NCI-H2227 treated with DMSO at 0.1 percent for 48 hours (cell line): ENCODE results near the gene PTGES.

Source experiments
- DNase-seq: peaks from one replicate; lab custom pipeline; 2025; lab: John Stamatoyannopoulos, UW

PTGES gene

DNA sequence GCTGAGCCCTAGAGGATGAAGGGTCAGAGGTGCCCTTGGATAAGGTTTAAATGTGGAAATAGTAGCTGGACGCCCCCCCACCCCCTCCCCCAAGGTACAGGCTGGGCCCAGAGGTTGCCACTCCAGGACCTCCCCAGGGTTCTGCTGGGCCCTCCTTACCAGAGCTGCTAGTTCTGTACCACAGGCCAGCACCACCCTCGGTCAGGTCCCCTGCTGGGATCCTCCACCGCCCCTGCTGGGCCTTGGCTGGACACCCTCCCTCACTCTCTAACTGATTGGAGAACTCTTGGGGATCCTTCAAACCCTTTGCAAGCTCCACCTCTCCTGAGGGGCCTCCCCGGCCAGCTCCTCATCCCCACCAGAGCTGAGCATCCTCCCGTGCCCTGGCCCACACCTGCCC, 34.9 kb downstream of the PTGES start:
- DNase-seq: no peak

DNA sequence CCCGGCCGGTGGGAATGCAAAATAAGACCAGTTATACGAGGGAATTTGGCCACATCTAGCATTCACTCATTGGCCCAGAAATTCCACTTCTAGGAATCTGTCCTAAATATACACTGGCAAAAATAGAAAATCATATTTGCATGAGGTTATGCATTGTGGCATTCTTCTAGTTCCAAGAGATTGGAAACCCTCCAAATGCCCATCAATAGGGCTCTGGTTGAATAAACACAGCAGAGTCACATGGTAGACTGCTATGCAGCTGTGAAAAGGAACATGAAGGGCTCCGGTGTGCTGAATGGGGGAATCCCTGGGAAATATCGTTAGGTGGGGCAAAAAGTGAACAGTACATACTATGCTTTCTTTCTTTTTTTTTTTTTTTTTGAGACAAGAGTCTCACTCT, 36.8 kb downstream of the PTGES start:
- no peak for DNase-seq

DNA sequence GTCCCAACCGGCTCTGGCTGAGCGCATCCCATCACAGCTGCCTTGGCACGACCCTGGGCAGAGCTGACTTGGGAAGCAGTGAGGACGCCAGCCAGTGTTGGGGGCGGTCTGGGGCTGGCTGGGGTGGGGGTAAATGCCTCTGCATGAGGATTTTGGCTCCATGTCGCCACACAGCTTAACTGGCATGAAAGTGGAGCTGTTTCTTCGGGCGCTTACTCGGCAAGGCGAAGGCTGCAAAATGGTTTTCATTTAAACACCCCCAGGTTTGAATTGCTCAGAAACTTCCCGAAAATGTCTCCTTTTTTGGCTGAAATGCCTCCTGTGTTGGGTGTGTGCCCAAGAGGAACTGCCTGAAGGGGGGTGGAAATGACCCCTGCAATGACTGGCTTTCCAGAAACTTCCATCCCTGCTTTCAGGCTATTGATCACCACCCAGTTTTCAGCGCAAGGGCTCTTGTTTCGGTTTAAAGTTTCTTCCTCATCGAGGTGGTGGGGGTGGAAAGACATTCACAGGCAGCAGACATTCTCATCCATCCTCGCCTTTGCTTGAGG, 38.3 kb downstream of the PTGES start:
- DNase-seq: no peak

DNA sequence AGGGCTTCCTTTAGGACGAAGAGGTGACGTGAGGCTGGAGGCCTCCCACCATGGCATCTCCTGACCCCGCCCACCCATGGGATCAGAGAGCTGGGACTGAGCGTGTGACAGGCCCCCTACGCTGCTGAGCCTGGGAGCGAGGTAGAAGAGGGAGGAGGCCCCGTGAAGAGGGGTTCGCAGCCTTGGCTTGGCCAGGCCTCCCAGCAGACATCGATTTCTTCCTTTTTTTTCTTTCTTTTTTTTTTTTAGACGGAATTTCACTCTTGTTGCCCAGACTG, 39.5 kb downstream of the PTGES start:
- no peak for DNase-seq

DNA sequence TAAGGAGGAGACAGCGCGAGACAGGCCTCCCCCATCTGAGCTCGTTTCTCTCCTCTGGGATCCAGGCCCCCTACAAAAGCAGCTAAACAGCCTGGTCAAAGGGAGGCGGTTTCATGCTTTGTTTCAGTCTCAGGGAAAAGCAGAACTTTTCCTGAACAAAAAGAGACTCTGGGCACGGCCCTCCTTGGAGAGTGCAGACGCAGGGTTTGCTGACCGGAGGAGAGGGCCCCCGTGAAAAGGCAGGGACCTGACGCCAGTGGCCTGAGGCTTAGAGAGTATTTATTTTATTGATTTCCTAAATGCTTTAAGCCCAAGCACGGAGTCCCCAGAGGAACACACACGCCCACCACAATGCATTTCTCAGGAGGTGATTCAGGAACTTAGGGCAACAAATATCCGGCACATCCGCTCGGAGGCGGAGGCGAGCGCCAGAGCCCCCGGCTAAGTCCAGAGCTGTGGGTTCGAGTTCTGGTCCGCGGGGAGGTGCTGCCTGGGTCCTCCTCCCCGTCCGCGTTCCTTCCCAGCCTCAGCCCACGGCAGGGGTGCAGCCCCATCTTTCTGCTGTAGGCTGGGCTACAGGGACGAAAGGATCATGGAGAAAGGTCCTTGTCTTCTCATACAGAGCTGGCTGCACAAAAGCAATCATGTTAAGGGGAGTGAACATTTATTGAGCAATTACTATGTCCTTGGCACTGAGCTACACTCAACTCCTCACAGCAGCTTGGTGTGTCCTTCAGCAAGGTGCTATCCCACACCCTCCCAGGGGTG, 40.0 kb downstream of the PTGES start:
- DNase-seq: no peak

DNA sequence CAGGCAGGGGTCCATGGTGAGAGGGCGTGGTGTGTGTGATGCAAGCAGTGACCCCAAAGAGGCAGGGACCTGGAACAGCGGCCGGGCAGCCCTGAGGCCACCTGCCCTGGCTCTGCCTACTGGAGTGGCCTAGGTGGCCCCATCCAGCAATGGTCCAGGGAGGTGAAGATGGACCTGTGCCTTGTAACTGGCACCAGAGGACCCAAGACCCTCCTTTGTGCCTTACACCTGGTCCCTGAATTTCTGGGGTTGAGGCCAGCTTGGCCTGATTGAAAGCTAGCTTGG, 42.7 kb downstream of the PTGES start:
- DNase-seq: no peak

DNA sequence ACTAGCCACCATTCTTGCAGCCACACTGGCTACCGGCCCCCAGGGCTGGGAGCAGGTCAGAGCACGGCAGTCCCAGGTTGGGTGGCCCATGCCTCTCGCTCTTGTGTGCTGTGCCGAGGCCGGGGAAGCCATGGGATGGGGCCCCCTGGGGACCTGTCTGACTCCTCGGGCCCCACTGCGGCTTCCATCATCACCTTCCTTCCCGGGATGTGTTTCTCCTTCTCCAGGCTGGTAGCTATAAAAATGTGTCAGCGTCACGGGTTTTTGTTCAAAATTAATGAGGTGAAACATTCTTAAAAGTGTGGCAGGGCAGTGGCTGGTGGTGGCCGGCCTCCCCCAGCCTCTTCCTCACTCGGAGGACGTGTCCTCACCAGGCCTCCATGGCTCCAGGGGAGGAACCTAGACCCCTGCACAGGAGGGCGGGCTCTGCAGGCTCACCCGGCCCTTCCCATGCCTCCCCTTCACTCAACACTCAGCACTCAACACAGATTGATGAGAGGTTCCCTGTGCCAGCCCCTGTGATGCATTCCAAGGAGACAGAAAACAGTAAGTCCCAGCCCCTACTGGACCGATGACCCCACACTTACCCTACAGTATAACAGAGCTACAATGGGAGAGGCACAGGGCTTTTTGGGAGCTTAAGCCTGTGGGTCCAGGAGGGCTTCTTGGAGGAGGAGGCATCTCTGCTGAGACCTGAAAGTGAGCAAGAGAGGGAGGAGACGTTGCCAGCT, 43.2 kb downstream of the PTGES start:
- DNase-seq: no peak

DNA sequence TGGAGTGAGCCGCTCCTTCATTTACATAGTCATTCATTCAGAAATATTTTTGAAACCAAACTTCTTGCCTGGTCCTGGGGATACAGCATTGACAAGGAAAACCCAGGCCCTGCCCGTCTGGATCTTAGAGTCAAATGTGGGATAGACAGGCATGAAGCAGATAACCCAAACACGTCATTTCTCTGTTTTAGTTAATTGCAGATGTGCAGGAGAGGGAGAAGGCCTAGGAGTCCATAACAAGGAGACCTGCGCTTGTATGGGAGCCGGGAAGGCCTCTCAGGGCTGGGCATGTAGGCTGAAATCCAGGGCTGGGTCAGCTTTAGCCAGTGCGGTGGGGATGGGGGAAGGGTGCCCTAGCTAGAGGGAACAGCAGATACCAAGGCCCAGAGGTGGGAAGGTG, 44.0 kb downstream of the PTGES start:
- DNase-seq: no peak

DNA sequence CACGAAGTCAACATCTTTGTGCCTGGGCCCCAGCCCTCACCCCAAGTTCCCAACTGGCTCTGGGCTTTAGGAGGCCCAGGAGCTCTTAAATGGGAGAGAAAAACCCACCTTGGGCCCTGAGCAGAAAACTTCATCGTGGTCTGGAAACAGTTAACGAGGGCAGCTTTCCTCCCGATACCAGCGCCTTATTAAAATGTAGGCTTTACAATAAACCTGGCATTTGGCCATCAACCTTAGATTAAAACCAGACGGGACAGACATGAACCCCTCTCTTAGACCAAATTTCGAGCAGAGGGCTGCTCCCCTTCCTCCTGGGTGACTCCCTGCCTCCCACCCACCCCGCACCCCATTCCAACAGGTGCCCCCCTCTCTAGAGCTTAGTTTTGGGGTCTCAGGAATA, 48.0 kb downstream of the PTGES start:
- DNase-seq: no peak

DNA sequence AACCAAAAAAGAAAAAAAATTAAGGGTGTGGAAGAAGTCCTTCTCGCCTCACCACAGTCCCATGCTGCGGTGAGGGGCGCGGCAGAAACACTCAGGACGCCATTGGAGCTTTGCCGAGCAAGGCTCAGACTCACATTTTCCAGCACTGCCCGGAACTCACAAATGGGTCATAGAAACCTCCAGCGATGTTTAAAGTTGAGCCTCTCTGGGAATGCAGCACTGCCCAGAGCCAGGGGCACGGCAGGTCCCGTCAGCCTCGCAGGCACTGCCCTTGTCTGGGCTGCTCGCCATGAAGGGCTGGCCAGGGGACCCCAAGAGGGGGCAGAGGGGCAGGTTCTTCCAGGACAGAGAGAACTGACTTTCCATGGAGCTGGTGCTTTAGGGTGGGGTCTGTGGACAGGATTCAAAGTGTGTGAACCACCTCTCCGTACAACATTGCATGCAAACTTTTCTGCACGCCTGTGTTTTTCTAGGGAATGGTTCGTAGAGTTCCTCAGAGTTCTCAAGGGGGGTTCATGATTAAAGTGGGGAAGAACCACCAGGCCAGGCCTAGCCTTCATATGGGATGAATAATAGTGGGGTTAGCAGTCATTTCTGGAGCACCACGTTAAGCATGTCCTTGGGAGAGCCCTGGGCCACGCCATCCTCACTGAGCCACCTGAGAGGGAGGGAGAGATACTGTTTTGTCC, 49.0 kb downstream of the PTGES start:
- no peak for DNase-seq

DNA sequence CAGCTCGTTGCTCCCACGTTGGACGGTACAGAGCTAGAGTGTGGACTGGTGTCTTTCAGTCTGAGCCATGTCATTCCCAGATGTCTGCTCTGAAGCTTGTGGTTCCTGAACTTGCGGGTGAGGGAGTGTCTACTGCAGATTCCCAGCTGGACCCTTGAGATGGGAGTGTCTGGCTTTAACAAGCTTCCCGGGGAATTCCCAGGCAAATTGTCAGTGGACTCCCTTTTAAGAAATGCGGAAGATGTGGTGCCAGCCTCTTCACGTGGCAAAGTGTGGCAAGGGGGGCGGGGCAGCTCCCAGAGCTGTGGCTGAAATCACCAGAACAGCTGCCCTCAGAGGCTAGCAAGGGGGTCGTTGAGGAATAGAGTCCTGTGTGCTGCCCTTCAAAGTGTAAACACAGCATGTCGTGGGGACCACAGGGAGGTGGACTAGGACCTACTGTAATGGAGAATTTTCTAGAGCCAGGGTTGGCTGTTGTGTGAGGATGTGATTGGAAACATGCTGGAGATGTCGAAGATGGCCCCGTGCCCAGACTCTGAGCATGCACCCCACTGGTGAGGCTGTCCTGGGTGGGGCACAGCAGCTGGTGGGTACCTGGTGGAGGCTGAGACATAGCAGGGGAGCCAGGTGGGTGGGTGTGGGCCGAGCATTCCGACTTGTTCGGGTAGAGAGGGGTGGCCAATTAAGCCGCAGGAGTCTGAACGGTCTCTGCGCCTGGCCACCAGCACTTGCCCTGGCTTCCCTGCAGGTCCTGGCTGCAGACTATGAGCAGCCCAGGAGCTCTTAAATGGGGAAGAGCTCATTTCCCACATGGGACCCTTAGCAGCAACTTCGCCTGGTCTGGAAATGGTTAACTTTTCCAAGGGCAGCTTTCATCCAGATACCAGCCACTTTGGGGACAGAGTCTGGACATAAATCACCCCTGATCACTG, 50.0 kb downstream of the PTGES start:
- no peak for DNase-seq

DNA sequence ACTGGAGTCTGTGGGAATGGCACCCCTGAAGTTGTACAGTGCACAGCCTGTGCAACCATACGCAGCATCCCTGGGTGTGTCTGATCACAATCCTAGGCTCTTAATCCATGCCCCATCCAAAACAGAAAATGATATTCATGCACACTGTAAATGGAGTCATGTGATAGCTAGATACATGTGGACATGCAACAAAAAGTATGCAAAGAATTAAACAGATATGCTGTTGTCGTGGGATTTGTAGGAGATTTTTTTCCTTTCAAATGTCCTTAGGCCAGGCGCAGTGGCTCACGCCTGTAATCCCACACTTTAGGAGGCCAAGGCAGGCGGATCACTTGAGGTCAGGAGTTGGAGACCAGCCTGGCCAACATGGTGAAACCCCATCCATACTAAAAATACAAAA, 51.3 kb downstream of the PTGES start:
- no peak for DNase-seq

DNA sequence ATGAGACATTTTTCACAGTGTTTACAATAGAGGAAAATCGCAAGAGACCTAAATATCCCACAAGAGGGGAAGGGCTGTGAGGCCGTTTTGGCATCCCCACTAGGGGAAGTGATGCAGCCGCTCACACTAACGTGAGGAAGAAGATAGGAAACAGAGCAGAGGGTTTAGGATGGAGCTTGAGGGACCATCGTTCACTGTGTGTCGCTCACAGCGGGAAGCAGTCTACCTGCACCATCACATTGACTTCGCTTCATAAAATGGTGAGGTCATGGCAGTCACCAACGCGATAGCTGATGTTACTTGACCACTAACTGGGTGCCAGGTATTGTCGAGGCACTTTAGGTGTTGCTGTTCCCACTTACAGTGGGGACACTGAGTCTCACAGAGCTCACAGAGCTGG, 51.8 kb downstream of the PTGES start:
- DNase-seq: no peak

DNA sequence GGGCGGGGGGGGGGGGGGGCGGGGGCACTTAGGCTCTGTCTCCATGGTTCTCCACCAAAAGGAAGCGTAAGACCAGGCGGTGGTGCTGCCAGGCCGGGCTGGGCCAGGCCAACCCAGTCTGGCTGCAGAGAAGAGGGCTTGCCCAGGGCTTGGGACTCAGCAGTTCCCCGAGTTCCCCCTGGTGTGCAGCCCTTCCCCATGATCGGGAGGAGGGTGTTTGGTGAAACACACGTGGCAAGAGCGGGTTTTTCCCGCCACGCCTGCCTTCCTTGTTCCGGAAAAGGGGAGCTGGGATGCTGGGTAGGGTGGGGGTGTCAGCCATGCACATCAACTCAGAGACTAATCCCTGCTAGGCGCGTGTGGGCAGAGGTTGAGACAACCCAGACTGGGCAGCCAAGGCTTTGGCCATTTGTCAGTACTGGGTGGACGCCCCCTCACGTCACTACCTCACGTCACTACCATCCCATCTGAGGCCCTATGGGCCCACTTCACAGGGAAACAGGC, 54.5 kb downstream of the PTGES start:
- no peak for DNase-seq

DNA sequence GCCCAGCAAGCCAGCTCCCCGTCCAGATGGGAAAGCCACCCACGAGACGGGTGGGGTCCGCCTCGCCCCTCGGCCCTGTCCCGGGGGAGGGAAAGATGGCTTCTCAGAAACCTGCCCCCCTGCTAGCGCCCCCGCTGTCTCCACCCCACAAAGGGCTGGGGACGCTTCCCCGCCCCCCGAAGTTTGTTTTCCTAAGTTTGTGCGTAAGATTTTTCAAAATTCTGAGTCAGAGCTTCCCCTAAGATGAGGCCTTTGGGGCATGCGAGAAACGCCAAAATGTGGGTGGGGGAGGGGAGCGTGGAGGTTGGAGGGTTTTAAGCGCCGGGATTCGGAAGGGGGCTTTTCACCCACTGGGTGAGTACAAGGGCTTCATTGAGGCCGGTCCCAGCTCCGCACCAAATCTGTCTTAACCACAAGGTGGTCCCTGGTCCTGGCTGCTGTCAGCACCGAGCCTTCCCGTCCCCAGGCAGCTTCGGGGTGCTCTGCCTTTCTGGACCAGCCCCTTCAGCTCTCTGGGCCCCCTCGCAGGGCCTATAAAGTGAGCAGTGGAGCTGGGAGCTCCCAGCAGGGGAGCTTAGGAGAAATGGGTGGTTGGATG, 55.1 kb downstream of the PTGES start:
- no peak for DNase-seq

DNA sequence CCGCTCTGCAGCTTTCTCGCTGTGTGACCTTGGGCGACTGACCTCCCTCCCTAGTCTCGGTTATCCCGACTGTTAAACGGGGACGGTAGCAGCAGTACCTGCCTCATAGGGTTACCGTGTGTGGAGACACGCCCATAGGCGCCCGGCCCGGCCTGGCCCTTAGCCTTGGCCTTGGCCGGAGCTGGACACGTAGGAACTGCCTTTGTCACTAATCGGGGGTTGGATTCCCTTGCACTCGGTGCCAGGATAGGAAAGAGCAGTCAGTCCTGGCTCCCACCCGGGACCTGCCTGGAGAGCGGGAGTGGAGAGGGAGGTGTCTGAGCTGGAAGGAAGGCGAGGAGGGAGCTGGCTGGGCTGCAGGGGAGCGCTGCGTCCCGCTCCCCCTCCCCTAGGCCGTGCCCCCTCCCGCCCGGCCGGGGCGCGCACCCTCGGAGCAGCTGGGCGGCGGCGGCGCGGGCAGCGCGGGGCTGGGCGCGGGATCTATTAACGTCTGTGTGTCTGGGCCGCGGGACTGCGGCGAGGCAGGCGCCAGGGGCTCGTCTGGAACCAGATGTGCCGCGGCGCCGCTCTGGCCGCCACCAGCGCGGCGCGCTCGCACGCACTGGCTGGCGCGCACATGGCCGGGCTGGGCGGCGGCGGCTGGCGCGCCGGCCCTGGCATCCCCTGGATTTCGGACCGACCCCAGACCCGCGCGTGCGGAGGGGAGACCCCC, 55.7 kb downstream of the PTGES start:
- no peak for DNase-seq

DNA sequence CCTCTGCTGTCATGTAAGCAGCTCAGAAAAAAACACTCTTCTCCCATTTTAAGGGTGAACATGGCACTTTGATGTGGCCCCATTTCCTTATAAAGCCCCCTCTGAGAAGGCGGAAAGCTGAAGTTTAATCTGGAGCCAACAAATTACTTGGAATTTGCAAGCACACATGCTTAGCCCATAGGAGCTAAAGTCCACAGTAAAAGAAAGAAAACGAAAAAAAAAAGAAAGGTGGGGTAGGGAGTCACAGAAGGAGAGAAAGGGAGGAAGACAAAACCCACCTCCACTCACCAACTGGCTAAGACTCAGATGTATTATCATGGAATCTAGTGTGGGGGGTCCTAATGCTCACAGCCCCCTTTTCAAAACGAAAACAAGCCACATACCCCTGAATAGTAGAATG, 57.0 kb downstream of the PTGES start:
- DNase-seq: no peak

DNA sequence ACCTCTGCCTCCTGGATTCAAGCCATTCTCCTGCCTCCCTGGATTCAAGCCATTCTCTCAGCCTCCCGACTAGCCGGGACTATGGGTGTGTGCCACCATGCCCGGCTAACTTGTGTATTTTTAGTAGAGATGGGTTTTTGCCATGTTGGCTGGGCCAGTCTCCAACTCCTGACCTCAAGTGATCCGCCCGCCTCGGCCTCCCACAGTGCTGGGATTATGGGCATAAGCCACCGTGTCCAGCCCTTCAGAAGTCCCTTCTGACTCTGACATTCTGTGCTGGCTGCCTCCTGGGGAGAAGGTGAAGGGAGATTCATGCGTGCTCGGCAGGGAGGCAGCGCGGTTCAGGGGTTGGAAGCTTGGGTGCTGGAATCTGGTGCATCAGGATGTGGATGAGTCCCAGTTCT, 58.6 kb downstream of the PTGES start:
- DNase-seq: no peak

DNA sequence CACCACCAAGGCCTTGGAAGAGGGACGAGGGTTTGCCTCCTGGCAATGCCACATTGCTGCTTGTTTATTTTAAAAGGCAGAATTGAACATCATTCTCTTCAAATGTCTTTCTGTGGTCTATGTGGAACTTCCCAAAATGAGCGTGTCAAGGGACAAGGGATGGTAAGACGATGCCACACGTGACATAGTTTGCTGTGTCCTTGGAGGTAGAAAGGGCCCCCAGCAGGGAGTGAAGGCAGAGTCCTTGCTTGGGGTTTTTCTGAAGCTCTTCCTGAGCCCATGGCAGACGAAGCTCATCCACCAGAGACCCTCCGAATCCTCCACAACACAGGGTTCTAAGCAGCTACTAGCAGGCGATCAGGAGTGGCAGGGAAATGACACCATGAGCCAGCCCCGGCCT, 59.1 kb downstream of the PTGES start:
- no peak for DNase-seq

DNA sequence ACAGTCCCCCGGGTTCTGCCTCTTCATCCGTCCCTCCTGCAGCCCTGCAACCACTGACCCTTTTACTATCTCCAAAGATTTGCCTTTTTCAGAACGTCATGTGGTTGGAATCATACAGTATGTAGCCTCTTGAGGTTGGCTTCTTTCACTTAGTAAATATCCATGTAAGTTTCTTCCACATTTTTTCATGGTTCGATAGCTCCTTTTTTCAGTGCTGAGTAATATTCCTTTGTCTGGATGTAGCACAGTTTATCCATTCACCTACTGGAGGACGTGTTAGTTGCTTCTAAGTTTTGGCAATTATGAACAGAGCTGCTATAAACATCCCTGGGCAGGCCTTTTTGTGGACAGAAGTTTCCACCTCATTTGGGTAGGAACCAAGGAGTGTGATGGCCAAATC, 60.3 kb downstream of the PTGES start:
- DNase-seq: no peak
